ENCODE results near the gene NBAS.

Gene NBAS

DNA sequence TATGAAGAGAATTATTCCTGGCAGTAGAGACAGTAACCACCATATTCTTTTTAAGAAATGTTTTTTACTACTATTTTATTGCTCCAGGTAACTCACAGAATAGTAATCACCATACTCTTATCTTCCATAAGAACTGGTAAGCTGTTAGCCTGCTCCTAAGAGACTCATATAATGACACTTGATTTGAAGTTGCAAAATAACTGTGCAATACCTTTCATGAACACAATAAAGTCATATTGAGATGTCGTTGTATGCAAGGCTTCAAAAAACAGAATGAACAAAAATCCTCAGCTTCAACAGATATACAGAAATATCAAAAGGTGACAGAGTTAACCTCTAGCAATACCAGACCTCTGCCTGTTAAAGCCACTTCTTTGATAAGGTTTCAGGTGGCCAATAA, 360.1 kb downstream of the NBAS start:
- no peak for DNase-seq

DNA sequence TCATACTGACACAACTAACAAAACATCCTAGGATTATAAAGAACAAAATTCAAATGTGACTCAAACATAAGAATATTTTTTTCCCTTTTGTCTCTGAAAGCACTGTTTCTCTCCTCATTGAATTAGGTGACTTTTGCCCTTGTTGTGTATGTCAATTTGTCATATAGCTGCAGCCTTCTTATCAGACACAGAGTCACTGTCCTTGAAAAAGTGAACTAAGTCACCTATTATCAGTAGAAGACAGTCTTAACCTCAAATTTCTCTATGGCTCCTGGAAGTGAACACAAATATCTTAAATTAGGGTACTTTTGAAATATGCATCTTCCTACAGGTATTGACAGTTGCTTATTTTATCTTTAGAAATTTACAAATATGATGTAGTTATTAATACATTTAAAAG, 360.6 kb downstream of the NBAS start:
- DNase-seq: no peak

DNA sequence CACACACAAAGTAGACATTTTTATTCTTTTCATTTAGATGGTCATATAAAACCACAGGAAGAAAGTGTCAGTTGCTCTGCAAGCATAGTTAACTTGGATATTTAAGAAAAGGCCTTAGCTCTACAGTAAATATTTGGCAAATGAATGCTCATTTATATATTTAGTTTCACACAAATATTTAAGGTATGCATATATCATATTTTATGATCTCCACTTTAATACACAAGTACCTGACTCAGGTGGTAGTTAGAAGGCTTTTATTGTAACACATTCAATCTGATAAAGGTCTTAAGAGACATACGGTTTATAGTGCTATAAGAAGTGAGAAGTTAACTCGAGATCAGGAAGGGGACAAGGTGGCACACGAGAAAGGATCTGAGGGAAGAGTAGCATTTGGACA, 363.1 kb downstream of the NBAS start:
- DNase-seq: no peak

DNA sequence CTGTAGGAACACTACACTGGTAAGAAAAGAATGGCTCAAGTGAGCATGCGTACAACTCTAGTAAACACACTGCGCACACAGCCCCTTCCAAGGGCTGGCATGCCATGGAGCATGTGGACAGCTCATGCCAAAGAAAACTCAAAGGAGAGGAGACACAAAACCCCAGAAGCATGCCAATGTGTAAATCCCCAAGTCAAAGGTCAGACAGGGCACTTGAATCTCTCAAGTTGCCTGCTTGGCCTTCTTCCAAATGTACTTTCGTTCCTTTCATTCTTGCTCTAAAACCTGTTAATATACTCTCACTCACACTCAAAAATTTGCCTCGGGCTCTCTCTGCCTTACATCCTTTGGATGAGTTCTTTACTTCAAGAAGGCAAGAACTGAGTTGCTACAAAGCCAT, 365.3 kb downstream of the NBAS start:
- DNase-seq: no peak

DNA sequence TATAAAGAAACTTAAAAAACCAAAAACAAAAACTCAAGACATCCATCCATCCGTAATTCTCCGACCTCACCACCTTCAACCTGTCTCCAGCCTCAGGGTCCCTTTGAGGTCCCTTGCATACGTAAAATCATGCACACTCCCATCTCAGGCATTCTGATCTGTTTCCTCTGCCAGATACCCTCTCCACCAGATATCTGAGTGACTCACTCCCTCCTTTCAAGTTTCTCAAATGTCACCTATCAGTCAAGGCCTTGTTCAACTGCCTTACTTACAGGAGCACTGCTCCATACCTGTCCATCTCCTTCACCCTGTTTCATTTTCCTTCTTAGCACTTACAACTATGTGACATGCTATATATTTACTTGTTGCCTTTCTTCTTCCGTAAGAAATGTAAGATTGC, 369.3 kb downstream of the NBAS start:
- no peak for DNase-seq

DNA sequence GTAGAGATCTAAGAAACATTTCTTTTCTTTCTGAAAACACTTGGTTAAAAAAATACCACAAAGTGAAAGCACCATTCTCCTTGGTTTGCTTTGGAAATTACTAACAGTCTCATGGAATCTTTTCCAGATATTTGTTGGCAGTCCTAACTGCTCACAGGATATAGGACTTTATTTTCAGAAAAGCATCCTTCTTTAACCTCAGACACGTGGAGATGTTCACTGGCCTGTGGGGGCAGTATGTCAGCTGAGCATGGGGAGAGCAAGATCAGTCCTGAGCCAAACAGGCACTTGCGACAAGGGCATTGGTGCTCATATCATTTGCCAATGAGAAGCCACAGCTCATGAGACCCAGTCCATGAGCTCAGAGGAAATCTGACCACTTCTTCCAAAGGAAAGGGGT, 371.9 kb downstream of the NBAS start:
- DNase-seq: no peak

DNA sequence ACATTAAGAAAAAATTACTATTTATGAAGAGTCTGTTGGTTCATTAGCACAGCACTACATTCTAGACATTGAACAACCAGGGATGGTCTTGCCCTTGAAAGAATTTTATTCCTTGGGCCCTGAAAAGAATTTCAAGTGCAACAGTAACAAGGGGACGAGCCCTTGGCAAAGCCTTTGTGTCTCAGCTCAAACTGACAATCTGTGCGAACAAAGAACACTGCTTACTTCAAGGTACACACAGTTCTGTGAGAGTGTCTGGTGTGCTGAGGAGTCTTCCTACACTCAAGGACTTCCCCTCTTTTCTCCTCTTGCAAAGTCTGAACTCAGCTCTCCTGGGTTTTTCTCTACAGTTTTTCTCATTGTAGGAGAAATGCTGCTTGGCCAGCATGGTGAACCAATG, 373.4 kb downstream of the NBAS start:
- no peak for DNase-seq

DNA sequence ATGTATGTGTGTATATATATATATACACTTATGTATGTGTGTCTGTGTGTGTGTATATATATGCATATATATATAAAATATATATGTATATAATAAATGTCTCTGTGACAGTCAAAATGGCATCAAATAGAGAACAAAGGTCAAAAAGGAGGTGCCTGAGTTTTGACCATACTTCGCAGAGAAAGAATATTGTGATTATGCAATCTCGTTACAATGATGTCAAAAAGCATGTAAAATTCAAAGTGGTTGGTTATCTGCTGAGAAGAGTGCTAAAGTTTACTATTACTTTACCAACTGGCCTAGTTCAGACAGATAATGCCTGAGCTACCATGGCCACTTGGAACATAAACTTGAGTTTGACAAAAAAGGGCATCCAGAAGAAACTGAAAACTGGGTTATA, 375.0 kb downstream of the NBAS start:
- DNase-seq: no peak

DNA sequence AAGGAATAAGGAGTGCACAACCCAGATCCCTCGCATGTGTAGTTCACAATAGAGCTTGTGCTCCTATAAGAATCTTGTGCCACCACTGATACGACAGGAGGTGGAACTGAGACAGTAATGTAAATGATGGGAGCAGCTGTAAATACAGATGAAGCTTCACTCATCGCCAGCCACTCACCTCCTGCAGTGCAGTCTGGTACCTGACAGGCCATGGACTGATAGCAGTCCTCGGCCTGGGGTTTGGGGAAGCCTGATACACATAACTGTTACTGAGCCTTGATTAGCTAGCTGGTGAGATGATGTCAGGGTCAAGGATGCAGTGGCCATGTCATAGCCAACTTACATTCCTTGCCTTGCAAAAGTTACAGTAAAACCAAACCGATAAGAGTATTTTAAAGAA, 376.6 kb downstream of the NBAS start:
- DNase-seq: no peak

DNA sequence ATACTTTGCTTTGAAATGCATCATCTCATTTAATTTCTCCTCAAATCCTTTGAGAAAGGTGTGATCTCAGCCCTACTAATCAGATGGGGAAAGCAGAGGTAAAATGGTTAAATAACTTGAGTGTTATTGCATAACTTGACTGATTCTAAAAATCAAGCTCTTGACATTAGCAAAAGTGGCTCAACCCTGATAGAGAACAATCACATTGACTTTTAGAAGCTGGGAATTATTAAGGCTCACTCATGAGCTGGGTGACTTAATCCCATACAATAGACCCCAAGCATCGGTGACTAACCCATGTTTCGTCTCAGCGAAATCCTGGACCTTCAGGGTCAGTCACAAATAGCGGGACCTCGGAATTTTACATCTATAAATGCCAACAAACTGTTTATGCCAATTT, 378.9 kb downstream of the NBAS start:
- DNase-seq: no peak

DNA sequence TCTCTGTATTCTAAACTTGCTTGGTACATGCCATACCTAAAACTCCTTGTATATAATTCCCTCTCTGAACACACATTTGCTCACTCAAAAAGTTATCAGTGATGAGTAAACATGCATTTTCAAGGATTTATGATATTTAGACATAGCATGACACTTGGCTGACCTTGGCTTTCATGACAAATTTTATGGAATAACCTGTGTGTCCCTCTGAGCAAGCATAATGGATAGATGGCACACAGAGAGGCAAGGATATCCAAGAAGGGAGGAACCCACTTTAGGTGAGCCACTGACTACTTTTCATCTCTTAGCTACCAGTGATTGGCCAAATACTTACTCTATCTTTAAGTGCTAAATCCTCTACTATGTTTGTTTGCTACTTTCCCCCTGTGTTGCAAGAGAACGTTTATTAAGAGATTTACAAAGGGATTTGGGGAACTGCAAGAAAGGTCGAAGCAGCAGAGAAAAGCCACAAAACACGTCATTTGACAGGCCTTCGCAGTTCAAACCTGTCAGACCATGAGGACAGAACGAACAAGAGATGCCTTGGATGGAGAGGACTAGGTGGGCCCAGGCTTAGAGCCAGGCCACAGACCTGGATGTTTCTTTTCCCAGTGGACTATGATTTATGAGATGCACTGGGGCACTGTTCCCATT, 379.9 kb downstream of the NBAS start:
- no peak for DNase-seq

DNA sequence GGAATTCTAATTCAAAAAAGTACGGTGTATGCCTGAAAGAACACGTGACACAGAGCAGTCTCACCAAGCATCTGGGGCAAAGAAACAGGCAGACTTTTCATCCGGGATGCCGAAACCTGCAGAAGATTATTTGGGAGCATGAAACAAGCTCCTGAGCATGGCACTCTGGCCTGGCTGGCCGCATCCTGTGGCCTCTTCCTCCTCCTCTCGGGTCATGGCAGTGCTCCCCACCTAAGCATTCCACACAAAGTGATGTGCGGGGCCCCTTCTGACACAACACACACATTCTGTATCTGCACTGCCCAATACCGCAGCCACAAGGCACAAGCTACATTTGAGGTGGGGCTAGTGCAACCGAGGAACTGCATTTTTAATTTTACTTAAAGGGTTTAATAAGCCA, 380.8 kb downstream of the NBAS start:
- DNase-seq: no peak

DNA sequence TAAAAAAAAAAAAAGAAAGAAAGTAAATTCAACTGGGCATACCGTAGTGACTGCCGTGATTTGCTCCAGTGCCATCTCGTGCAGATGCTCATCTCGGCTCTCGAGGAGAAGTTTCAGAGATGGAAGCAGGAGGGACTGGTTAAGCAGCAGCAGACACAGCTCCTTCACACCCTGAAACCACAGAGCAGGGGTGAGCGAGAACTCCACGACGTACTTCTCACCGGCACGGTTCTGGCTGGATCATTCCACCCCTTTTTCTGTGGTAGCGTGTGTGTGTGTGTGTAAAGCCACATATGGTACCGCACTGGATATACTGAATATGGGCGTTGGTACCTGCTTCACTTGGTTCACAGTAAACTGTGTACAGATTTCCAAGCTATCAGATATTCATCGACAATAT, 382.2 kb downstream of the NBAS start:
- no peak for DNase-seq

DNA sequence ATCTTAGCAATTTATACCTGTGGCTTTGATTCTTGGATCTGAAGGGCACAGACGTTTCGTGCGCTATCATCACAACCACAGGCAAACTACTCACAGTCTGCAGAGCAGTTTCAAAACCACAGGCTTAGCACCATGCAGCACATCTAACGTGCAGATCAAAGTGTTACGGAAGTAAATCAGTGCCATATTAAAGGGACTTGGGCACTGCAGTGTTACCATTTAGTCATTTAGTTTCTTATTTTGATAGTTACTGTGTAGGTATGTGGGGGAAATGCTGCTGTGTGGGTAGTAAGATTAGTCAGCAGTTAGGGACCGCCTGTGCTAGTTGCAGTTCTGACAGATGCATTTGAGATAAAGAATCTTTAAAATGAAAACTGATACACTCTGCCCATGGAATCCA, 384.0 kb downstream of the NBAS start:
- DNase-seq: no peak

DNA sequence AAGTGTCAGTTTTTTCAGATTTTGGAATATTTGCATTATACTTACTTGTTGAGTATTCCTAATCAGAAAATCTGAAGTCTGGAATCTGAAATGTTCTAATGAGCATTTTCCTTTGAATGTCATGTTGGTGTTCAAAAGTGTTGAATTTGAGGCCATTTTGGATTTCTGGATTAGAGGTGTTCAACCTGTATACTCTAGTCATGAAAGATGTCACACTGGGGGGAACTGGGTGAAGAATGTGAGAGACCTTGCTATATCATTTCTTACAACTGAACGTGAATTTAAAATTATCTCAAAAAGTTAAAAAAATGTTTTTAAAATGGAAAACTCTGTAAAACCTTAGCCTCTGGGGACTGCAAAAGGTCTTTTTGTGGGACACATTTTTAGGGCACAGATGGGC, 384.5 kb downstream of the NBAS start:
- DNase-seq: no peak

DNA sequence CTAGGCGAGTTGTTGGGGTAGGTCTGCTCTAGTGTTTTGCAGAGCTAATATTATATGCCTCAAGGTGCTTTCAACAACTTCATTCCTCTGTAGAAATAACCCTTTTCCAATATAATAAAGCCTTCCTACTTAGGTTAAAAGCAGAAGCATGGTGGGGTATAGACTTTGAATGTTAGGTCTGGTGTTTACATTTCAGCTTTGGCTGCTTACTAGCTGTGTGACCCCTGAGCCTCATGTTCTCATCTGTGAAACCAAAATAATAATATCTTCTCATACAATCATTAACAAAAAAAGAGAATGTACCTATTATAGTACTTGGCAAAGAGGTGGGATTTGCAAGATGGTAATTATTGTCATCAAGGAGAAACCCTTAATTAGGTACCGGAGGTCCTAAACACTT, 386.6 kb downstream of the NBAS start:
- DNase-seq: no peak

DNA sequence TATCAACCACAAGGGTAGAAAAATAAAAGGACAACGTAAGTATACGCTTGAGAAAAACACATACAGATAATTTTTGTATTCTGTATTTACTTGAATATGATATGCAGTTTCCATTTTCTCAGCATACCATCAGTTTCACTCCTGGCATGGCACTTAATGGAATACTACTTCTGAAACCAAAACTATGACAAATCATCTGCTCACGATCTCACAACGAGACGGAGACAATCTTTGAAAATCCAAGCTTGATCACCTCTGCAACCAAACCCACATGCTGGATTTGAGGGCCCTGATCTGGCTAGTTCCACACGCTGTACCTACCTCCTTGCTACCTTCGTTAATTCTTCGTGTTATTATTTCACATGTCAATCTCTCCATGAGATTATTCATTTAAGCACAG, 387.6 kb downstream of the NBAS start:
- no peak for DNase-seq

DNA sequence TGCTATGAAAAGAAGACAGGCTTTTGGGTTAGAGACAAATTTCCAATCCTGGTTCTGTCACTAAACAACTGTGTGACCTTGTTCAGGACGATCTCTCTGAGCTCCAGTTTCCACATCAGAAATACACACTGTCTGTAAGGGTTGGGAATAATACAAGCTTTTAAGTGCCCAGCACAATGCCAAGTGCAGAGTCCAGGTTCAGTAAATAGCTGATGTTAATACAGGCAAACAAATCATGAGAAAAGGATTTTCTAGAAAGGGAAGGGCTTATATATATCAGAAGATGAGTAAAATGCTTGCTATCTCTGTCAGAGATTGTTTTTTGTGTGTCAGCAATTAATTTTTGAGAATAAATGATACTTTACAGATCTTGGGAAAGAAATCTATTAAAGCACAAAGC, 388.3 kb downstream of the NBAS start:
- no peak for DNase-seq

DNA sequence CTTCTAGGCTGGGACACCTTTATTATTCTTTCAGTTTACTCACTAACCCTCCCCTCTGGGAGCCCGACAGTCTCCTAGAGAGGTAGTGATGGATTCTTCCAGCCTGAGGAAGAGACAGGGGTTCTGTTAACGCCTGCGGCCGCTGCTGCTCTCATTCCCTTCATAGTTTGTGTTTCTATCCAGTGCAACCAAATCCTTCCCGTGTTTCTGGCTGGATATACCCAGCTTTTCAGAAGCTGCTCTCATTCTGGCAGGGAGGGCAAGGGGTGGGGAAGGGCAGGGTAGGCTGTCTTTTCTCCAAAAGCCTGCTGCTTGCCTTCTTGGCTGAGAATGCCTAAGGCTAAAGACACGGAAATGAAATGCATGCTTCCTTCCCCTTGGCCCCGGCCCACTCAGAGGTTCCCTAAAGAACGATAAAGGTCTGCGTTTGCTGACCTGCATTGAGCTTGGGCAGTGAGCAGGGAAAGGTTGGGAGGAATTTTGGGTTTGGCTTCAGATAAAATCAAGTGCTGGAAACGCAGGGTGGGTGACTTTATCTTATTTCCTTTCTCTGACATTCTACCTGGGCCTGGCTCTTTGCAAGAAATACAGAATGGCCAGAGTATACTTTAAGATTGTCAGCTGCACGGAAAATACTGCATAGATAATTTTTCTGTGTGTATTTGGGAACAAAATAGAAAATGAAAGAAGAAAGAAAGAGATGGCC, 390.9 kb downstream of the NBAS start:
- DNase-seq: no peak

DNA sequence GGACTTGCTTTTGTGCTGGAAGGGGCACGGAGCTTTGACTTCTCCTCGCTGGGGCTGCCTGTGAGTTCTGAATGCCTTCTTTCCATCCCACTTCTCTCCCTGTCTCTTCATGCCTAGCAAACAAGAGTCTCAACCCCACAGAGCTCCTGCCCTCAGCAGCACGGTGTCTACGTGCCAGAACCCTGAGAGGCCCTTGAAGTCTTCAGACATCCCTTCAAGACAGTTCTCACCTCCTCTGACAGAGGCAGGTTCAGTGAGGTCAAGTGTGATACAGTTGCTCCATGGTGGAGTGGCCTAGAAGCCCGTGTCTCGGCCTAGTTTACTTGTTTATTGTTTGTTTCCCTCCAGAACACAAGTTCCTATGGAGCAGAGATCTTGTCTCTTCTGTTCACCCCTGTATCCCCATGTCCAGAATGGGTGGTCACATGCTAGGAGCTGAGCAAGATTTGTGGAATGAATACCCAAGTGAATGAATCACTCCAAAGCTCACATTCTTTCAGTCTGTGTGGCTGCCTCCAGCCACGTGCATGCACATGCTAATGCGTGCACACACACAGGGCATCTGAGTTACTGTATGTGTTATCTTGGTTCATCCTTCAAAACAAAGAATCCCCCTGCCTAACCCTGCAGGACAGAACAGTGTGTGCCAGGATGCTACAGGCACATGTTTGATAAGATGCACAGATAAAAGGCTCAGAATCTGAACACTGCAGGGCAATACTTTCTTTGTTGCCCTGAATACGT, 391.6 kb downstream of the NBAS start:
- no peak for DNase-seq

DNA sequence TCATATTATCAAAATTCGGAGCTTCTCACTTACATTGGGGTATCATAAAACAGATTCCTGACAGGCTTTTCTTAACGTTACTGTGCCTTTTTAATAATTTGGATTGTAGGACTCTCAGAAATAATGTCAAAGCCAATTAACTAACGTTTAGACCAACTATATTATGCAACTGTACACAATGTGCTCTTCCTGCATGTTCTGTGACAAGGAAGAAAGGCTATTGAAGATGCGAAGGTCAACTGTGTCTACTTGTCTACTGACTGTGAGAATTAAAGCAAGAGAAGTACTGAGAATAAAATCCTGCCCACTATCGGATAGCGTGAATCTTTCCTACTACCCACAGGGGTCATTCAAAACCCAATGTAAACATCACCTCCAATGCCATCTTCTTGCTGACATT, 393.0 kb downstream of the NBAS start:
- no peak for DNase-seq

DNA sequence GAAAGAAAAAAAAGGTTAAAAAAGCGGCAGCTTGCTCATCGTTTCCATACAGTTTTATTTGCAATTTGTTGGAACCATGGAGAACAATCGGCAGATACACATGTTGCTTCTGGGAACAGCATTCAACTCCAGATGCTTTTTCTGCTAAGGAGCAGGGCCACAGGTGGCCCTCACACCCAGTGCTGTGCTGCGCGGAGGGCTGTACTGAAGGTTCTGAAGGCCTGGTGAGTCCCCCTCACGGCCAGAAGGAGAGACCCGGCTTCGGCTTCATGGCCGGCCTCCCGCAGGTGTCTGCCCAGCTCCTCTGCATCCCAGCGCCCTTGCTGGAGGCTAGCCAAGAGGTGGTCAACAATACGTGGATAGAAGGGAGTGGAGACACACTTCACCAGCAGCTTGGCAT, 394.3 kb downstream of the NBAS start:
- no peak for DNase-seq

DNA sequence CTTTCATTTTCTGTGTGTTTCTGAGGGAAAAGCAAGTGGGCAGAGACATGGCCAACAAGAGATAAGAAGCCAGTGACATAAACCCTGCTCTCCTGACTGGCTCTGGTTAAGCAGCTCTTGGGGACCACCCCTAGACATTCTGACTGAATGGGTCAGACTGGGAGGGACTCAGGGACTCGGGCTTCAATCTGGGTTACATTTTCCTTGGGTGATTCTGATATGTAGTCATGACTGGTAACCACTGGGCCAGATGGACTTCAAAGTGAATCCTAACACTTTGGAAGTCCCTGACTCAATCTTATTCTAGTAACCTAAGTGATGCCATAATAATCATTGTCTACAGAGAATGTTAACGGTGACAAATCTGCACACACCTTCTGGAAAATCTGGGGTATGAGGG, 397.8 kb downstream of the NBAS start:
- no peak for DNase-seq

DNA sequence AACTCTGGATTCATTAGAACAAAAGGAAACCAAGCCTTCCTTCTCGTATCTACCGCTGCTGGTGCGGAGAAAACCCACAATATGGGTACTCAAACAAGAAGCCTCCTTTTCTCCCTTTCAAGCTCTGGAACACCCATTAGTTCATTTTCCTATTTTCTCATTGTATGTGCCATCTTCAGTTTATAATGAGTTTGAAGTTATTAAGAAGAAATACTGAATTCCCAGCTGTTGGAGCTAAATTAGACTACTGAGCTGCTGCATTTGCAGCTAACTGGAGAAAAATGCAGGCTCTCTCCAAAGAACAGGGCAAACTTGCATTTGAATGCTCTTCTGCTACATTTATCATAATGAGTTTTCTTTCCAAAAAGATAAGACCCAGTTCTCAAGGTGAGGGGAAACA, 398.5 kb downstream of the NBAS start:
- DNase-seq: no peak

Data from C1 segment of cervical spinal cord (tissue), 14 donors.